MG63 (cell line): Measurements from ENCODE around the gene CCDC141. TPM values are rescaled to one million over a fixed set of nuclear protein-coding genes. Genes with fewer than 3 reads are reported as not detected.
"Not testable (repeated sequence)": the region's sequence is repeated elsewhere in the genome, so short reads cannot be mapped to it uniquely, and the experiment has no call there.

Experiments used
- DNase-seq: peaks from one replicate; pipeline ENCODE4 v3.0.0-alpha.2; 2020
- H3K27me3 ChIP-seq: fragments of 250-450 bp; sonication (Bioruptor Pico); 2 replicates; pipeline ENCODE4 v1.5.1; 2020; ENCODE audit warnings: mild to moderate bottlenecking, moderate library complexity
- H3K36me3 ChIP-seq: fragments of 250-450 bp; sonication (Bioruptor Pico); 2 replicates; pipeline ENCODE4 v1.5.1; 2020; ENCODE audit warnings: mild to moderate bottlenecking, moderate library complexity
- H3K4me3 ChIP-seq: fragments of 250-450 bp; sonication (Bioruptor Pico); 2 replicates; pipeline ENCODE4 v1.5.1; 2020; ENCODE audit warnings: mild to moderate bottlenecking, moderate library complexity
- H3K9me3 ChIP-seq: fragments of 250-450 bp; sonication (Bioruptor Pico); 2 replicates; pipeline ENCODE4 v1.5.1; 2020; ENCODE audit warnings: mild to moderate bottlenecking, moderate library complexity
- total RNA-seq: library from RNA; depleted of rRNA; stranded (reverse); fragments of >200 nt; shearing (Covaris generic); gene quantifications from 2 replicates; pipeline ENCODE4 v1.2.3, GENCODE V29; 2014; ENCODE audit warnings: low replicate concordance

Gene CCDC141
- total RNA-seq, 1 experiment from 2014 or later: not detected

- no peak overlapping the region for H3K4me3 ChIP-seq
- no peaks in the 10 kb centered on the region for H3K27me3 ChIP-seq
- H3K9me3 ChIP-seq: no peaks in the 10 kb centered on the region
- no peak for DNase-seq
- H3K36me3 ChIP-seq: no peaks in the 10 kb centered on the region
Measured at GRCh38 chr2:179049203-179049545, 763 bp downstream of the CCDC141 start.

DNA sequence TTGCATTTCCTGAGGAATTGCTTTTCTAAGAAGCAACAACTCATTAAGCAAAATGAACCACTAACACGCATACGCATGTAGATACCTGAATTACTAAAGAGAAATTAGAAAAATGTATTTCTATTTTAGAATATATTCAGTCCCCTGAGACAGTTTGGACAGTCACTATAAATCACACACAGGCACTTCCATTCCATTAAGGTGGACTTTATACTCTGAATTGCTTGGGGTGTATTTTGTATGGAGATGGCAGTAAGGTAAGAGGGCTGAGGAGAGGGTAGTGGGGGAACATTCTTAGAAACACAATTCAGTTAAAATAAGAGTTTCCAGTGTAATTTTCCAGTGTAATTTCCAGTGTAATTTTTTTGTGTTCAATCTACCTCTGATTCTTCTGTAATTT is 1.8 kb downstream of the CCDC141 start:
- H3K4me3 ChIP-seq: no peak overlapping the region
- DNase-seq: no peak
- no peaks in the 10 kb centered on the region for H3K9me3 ChIP-seq
- H3K36me3 ChIP-seq: no peaks in the 10 kb centered on the region
- no peaks in the 10 kb centered on the region for H3K27me3 ChIP-seq

GRCh38 chr2:179045602-179046001 is 4.3 kb downstream of the CCDC141 start:
- H3K27me3 ChIP-seq, DNase-seq, H3K9me3 ChIP-seq, H3K36me3 ChIP-seq, H3K4me3 ChIP-seq: not testable (repeated sequence)

- DNase-seq: no peak
- Histone ChIP-seq H3K36me3 (no peaks in the 10 kb centered on the region), H3K9me3 (no peaks in the 10 kb centered on the region), H3K27me3 (no peaks in the 10 kb centered on the region), H3K4me3 (no peak overlapping the region)
Measured at GRCh38 chr2:179044500-179044899, 5.4 kb downstream of the CCDC141 start.

DNA sequence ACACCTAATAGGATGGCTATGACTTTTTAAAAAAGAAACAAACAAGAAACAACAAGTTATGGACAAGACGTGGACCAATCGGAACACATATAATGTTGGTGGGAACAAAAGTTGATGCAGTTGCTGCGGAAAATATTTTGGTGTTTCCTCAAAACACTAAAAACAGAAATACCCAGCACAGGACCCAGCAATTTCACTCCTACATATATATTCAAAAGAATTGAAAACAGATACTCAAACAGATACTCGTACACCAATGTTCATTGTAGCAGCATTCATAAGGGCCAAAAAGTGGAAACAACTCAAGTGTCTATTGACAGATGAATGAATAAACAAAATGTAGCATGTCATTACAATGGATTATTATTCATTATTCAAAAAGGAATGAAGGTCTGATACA is 12.1 kb downstream of the CCDC141 start:
- Histone ChIP-seq H3K36me3 (no peaks in the 10 kb centered on the region), H3K4me3 (no peak overlapping the region), H3K27me3 (no peaks in the 10 kb centered on the region), H3K9me3 (no peaks in the 10 kb centered on the region)
- no peak for DNase-seq

GRCh38 chr2:179036353-179036905 is 13.5 kb downstream of the CCDC141 start:
- no peak for DNase-seq
- H3K36me3 ChIP-seq: no peaks in the 10 kb centered on the region
- no peaks in the 10 kb centered on the region for H3K27me3 ChIP-seq
- no peak overlapping the region for H3K4me3 ChIP-seq
- no peaks in the 10 kb centered on the region for H3K9me3 ChIP-seq

GRCh38 chr2:179031731-179032408 is 18.1 kb downstream of the CCDC141 start:
- no peak for DNase-seq
- Histone ChIP-seq H3K9me3 (no peaks in the 10 kb centered on the region), H3K27me3 (no peaks in the 10 kb centered on the region), H3K4me3 (no peak overlapping the region), H3K36me3 (no peaks in the 10 kb centered on the region)

- H3K9me3 ChIP-seq: no peaks in the 10 kb centered on the region
- H3K36me3 ChIP-seq: no peaks in the 10 kb centered on the region
- no peak for DNase-seq
- no peak overlapping the region for H3K4me3 ChIP-seq
- H3K27me3 ChIP-seq: no peaks in the 10 kb centered on the region
Measured at GRCh38 chr2:179024445-179024844, 25.5 kb downstream of the CCDC141 start.

DNA sequence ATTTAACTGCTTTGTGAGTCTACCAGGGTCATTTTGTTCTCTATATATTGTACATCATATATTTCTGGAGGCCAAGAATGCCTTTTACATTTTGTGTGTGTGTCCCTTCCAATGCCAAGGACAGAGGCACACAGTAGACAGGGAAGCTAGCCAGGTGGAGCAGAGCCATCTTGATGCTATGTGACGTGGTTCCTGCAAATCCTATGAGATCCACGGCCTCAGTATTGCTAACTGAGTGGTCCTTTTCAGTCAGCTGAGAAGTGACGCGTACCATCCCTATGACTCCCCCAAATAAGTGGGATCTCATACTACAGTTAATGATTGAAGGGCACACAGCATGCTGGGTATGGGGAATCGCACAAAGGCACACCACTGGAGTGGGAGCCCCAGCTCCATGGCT is 27.3 kb downstream of the CCDC141 start:
- Histone ChIP-seq H3K9me3 (no peaks in the 10 kb centered on the region), H3K27me3 (no peaks in the 10 kb centered on the region), H3K36me3 (no peaks in the 10 kb centered on the region), H3K4me3 (no peak overlapping the region)
- DNase-seq: no peak

DNA sequence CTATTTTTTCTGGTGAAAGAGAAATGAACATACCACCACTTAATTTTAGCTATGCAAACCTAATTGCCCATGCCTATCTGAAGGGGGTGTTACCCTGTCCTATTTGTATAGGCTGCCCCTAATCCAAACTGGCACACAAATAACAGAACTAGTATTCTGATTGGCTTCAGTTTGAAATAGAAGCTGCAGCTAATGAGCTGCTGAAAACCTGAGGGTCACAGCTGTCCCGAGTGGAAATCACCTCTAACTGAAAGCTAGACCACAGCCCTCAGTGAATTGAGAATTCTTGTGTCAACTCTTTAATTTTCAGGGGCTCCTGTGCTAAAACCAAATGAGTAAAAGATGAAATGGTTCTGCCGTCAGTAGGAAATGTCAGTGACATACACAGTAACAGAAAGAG is 28.7 kb downstream of the CCDC141 start:
- DNase-seq: no peak
- Histone ChIP-seq H3K4me3 (no peak overlapping the region), H3K9me3 (no peaks in the 10 kb centered on the region), H3K27me3 (no peaks in the 10 kb centered on the region), H3K36me3 (no peaks in the 10 kb centered on the region)

DNA sequence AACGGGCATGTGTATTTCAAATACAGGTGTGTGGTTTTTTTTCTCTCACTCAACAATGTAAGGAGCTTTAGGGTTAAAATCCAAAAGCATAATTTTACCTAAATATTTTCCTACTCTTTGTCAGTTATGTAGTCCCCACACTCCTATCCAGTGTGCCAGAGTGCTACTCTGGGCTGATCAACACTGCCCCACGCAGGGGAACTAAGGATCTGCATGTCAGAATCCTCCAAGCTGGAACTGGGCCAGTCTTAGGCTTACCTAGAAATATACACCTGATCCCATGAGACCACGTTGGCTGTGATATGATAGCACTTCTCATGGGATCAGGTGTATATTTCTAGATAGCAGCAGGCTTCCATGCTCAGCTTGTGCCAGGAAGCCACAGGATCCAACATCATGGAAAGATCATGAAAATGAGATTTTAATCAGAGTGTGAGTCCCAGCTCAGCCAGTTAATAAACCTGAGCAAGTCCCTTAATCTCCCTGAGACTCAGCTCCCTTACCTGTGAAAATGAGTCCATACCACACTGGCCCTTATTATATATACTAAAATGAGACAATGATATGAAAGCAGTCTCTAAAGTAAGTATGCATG is 29.7 kb downstream of the CCDC141 start:
- H3K4me3 ChIP-seq: no peak overlapping the region
- no peaks in the 10 kb centered on the region for H3K9me3 ChIP-seq
- H3K36me3 ChIP-seq: no peaks in the 10 kb centered on the region
- H3K27me3 ChIP-seq: no peaks in the 10 kb centered on the region
- peak; percentile 7 for DNase-seq

DNA sequence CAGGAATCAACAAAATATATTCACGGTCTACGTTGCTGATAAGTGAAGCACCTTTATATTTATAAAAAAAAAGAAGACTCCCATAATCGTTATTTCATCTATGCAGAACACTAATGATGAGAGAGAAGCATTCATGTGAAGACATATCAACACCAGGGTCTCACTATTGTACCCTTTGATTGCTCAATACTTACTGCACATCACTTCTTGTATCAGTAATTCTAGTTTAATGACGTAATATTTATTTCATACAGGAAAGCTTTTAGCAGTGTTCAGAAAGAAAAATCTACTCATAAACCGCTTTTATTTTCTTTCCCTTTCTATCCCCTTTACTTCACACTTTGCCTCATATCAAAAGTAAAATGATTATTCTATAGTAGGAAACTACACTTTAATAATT is 30.7 kb downstream of the CCDC141 start:
- no peaks in the 10 kb centered on the region for H3K9me3 ChIP-seq
- no peaks in the 10 kb centered on the region for H3K27me3 ChIP-seq
- no peak for DNase-seq
- no peak overlapping the region for H3K4me3 ChIP-seq
- H3K36me3 ChIP-seq: no peaks in the 10 kb centered on the region

- Histone ChIP-seq H3K4me3 (no peak overlapping the region), H3K36me3 (no peaks in the 10 kb centered on the region), H3K9me3 (no peaks in the 10 kb centered on the region), H3K27me3 (no peaks in the 10 kb centered on the region)
- DNase-seq: no peak
Measured at GRCh38 chr2:179017773-179018357, 32.1 kb downstream of the CCDC141 start.

DNA sequence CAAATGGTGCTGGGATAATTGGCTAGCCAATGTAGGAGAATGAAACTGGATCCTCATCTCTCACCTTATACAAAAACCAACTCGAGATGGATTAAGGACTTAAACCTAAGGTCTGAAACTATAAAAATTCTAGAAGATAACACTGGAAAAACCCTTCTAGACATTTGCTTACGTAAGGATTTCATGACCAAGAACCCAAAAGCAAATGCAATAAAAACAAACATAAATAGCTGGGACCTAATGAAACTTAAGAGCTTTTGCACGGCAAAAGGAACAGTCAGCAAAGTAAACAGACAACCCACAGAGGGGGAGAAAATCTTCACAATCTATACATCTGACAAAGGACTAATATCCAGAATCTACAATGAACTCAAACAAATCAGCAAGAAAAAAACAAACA is 35.7 kb downstream of the CCDC141 start:
- not testable (repeated sequence) for DNase-seq, H3K4me3 ChIP-seq, H3K36me3 ChIP-seq, H3K27me3 ChIP-seq, H3K9me3 ChIP-seq

- H3K9me3 ChIP-seq: no peaks in the 10 kb centered on the region
- DNase-seq: no peak
- H3K27me3 ChIP-seq: no peaks in the 10 kb centered on the region
- no peaks in the 10 kb centered on the region for H3K36me3 ChIP-seq
- H3K4me3 ChIP-seq: no peak overlapping the region
Measured at GRCh38 chr2:179005976-179006375, 44.0 kb downstream of the CCDC141 start.

DNA sequence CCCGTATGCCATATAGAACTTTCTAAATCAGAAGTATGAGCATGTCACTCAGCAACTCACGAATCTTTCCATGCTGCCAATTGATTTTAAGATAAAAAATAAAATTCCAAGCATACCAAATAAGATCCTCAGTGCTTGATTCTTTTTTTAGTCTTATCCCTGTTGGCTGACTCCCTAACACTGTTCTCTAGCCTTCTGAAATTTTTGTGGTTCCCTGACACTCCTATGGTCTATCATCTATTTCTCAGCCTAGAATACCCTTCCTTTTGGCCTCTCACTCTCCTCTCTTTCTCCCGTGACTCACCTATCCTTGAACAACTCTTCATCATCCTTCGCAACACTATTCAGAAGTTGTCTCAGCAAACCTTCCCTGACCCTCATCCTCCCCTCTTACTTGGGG is 50.5 kb downstream of the CCDC141 start:
- H3K9me3 ChIP-seq: no peaks in the 10 kb centered on the region
- no peaks in the 10 kb centered on the region for H3K36me3 ChIP-seq
- no peaks in the 10 kb centered on the region for H3K27me3 ChIP-seq
- no peak for DNase-seq
- no peak overlapping the region for H3K4me3 ChIP-seq

DNA sequence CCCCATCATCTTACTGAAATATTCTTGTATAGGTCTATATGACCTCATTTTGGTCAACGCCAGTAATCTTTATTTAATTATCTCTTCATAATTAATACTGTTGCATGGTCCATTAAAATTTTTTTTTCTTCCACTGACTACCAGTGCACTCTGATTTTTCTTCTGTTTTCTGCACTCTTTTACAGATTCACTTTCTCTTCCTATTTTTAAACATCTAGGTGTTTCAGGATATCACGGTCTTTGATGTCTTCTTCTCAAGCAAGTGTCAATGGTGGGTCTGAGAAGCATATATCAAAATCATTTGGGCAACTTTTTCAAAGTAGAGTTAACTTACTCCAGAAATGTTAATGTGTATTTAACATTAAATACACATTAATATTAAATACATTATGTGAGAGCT is 51.4 kb downstream of the CCDC141 start:
- DNase-seq: no peak
- Histone ChIP-seq H3K9me3 (no peaks in the 10 kb centered on the region), H3K4me3 (no peak overlapping the region), H3K36me3 (no peaks in the 10 kb centered on the region), H3K27me3 (no peaks in the 10 kb centered on the region)

- no peaks in the 10 kb centered on the region for H3K9me3 ChIP-seq
- no peak for DNase-seq
- no peak overlapping the region for H3K4me3 ChIP-seq
- H3K27me3 ChIP-seq: no peaks in the 10 kb centered on the region
- H3K36me3 ChIP-seq: no peaks in the 10 kb centered on the region
Measured at GRCh38 chr2:178997477-178997876, 52.5 kb downstream of the CCDC141 start.
